ENCODE measurements around the gene ARHGAP18.

The ARHGAP18 gene

DNA sequence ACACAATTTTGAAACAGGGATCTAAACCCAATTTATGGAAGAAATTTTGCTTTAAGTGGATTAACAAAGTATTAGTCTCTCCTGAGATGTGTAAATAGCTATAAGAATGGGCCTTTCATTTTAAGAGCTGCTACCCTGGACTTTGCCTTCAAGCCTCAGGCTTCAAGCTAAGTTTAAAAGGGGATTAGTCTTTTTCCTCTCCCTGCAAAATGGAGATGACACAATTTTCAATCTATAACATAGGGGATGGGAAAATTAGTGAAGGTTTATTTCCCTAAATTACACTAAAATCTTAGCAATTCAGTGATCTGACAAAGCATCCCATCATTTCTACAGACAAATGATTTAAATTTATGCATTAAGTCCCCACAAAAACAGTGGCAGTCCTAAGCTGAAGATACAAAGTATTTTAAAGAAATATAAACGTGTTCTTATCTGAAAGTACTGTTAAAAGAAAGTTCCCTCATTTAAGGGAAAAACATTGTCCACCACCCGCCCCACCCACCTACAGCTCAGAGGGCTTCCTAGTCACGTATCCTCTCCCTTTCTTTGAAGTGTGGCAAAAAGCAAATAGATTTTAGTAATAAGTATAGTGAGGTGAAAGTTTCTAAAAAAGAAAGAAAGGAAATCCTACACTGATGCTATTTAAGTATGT lies 14.5 kb downstream of the ARHGAP18 start:
- no peak for DNase-seq (ENCODE audit: extremely low read depth, low read depth)
- TF ChIP-seq, protein P1, sequence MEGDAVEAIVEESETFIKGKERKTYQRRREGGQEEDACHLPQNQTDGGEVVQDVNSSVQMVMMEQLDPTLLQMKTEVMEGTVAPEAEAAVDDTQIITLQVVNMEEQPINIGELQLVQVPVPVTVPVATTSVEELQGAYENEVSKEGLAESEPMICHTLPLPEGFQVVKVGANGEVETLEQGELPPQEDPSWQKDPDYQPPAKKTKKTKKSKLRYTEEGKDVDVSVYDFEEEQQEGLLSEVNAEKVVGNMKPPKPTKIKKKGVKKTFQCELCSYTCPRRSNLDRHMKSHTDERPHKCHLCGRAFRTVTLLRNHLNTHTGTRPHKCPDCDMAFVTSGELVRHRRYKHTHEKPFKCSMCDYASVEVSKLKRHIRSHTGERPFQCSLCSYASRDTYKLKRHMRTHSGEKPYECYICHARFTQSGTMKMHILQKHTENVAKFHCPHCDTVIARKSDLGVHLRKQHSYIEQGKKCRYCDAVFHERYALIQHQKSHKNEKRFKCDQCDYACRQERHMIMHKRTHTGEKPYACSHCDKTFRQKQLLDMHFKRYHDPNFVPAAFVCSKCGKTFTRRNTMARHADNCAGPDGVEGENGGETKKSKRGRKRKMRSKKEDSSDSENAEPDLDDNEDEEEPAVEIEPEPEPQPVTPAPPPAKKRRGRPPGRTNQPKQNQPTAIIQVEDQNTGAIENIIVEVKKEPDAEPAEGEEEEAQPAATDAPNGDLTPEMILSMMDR (IDR thresholded peaks at IDR 0.05; ENCODE audit: low read depth, low read length), result no peak

- DNase-seq (ENCODE audit: extremely low read depth, low read depth), result no peak
- TF ChIP-seq, protein P1 (IDR thresholded peaks at IDR 0.05; ENCODE audit: low read depth, low read length), result no peak
Measured at GRCh38 chr6:129694036-129694435, 15.9 kb downstream of the ARHGAP18 start.

DNA sequence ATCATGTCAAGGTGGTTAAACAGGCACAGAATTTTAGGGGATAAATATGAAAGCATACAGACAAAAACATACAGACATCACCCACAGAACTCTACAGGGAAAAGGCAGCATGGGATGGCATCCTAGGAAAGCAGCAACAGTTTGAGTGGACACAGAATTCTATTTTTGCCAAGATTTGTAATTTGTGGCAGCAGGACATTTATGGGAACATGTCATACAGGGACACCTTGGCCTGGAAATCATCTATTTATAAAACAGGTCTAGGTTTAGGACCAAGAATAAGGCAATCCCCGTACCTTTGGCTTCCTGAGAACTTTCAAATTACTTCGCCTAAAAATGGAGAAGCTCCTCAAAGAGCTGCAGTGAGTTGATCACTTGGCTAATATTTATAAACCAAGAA lies 17.5 kb downstream of the ARHGAP18 start:
- no peak for DNase-seq (ENCODE audit: extremely low read depth, low read depth)
- TF ChIP-seq, protein P1 (IDR thresholded peaks at IDR 0.05; ENCODE audit: low read depth, low read length), result no peak

DNA sequence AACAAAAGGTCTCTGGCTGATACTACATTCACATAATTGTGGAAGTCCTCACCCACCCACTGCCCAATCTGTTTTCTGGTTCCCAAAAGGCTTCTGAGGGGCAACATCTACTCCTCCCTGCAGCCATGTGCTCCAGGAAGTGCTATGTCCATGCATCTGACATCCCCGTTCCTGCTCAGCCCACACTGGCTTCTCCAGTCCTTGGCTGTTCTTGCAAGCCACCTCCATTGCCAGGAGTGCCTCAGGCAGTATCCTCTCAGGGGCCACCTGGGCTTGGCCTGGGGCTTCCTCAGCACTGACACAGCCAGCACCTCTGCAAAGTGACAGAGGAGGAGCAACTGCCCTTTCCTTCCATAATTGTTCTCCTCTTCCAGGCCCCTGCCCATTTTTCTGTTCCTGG lies 18.3 kb downstream of the ARHGAP18 start:
- DNase-seq (ENCODE audit: extremely low read depth, low read depth), result no peak
- TF ChIP-seq, protein P1 (IDR thresholded peaks at IDR 0.05; ENCODE audit: low read depth, low read length), result no peak

GRCh38 chr6:129691043-129691640 lies 18.8 kb downstream of the ARHGAP18 start:
- TF ChIP-seq, protein P1 (IDR thresholded peaks at IDR 0.05; ENCODE audit: low read depth, low read length), result no peak

DNA sequence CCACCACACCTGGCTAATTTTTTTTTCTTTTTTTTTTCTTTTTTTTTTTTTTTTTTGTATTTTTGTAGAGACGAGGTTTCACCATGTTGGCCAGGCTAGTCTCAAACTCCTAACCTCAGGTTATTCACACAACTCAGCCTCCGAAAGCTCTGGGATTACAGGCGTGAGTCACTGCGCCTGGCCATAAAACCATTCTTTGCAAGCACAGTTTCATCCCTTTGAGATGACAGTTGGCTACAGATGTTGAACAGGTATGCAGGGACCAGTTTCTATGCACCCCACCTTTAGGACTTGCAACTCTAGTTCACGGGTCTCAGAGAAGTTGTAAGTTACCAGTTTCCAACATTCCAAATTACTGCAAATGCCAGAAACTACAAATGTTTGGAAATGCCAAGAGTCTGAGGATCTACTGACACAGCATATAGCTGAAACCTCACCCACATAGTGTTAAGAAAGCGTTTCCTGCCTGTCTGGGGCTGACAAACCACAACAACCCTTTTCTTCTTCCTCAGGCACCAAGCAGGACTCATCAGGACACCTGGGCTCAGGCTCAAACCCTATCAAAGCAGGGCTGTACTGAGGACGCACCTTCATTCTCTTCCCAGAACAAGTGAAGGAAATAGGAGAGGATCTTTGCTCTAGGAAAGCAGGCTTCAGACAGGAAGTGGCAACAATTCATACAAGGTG lies 22.9 kb downstream of the ARHGAP18 start:
- no peak for DNase-seq (ENCODE audit: extremely low read depth, low read depth)
- TF ChIP-seq, protein P1 (IDR thresholded peaks at IDR 0.05; ENCODE audit: low read depth, low read length), result no peak

More at GRCh38 chr6:129691043-129691640, 18.8 kb downstream of the ARHGAP18 start:
- DNase-seq (ENCODE audit: extremely low read depth, low read depth), result no peak

- TF ChIP-seq, protein P1 (IDR thresholded peaks at IDR 0.05; ENCODE audit: low read depth, low read length), result no peak
- DNase-seq (ENCODE audit: extremely low read depth, low read depth), result no peak
Measured at GRCh38 chr6:129685662-129686031, 24.3 kb downstream of the ARHGAP18 start.

All from AG09319 (cell line).